Left lung (tissue), 10 donors: Measurements from ENCODE around the gene ME1. TPM values are rescaled to one million over a fixed set of nuclear protein-coding genes. Genes with fewer than 3 reads are reported as not detected.
A peak's percentile ranks its signal among the peaks of the same experiment; 100 is the strongest.
"Not testable (repeated sequence)": the region's sequence is repeated elsewhere in the genome, so short reads cannot be mapped to it uniquely, and the experiment has no call there.

Experiments
- ATAC-seq: fragments of 200-7000 bp; cut with Tn5 transposase; one replicate; pipeline ENCODE4 v1.9.1; 2020; ENCODE audit warnings: moderate library complexity
- DNase-seq, 4 donors: peaks; one replicate each; pipeline ENCODE4 v3.0.0-alpha.2; 2013 to 2020
- H3K27ac ChIP-seq, 2 donors: fragments of 200-600 bp; sonication (generic) in 1 of 2; one replicate each; pipeline versions ENCODE4 v1.5.0 to v1.8.0; 2020 to 2021
- H3K27me3 ChIP-seq, 2 donors: fragments of 200-600 bp; sonication (generic) in 1 of 2; one replicate each; pipeline versions ENCODE4 v1.5.0 to v1.8.0; 2020 to 2021
- H3K36me3 ChIP-seq, 2 donors: fragments of 200-600 bp; sonication (generic) in 1 of 2; one replicate each; pipeline versions ENCODE4 v1.5.0 to v1.8.0; 2020 to 2021
- H3K4me1 ChIP-seq, 2 donors: fragments of 200-600 bp; one replicate each; pipeline ENCODE4 v1.8.0; 2021
- H3K4me3 ChIP-seq, 2 donors: fragments of 200-600 bp; sonication (generic) in 1 of 2; one replicate each; pipeline versions ENCODE4 v1.5.0 to v1.8.0; 2020 to 2021; ENCODE audit warnings: mild to moderate bottlenecking in 1 of 2
- H3K9me3 ChIP-seq, 2 donors: fragments of 200-600 bp; sonication (generic) in 1 of 2; one replicate each; pipeline versions ENCODE4 v1.5.0 to v1.8.0; 2020 to 2021
- CTCF ChIP-seq, 2 donors: fragments of 200-600 bp; sonication (generic) in 1 of 2; IDR thresholded peaks; one replicate each; pipeline versions ENCODE4 v1.5.0 to v1.8.0; 2021; ENCODE audit warnings: antibody characterized with exemption in 2 of 2
- intact Hi-C, 2 donors: fragments of 100-400 bp; cut with DNase I; formaldehyde crosslinking; loops; one replicate each; pipeline versions ENCODE4 v1.11.2 to v1.14.2; 2022
- polyA plus RNA-seq, 6 donors: library from polyadenylated mRNA; unstranded; fragments of 120-200 nt; gene quantifications; one replicate each; pipeline ENCODE4 v1.2.1, GENCODE V29; 2013; ENCODE audit not compliant: insufficient read length in 6 of 6
- total RNA-seq, 2 donors: library from RNA; stranded (reverse); fragmentation: NEBNext Ultra II Directional; extraction: Animal tissue kit (Norgen Biotek cat#: 25700); gene quantifications; one replicate each; pipeline ENCODE4 v1.2.1, GENCODE V29; 2021
- donor health status: DM: no; HTN: yes; CAD: no.
- donor health status: DM: no; HTN: no; CAD: no.

The ME1 gene
- total and polyA plus RNA-seq, 8 donors: 8.9 to 30.7 (median 12.8) TPM

- ATAC-seq: no peak
- no peaks in the 10 kb centered on the region for H3K9me3 ChIP-seq
- H3K4me1 ChIP-seq: no peaks in the 10 kb centered on the region
- H3K36me3 ChIP-seq: no peaks in the 10 kb centered on the region
- no peaks in the 10 kb centered on the region for H3K27me3 ChIP-seq
- intact Hi-C loops: no loop called here
- DNase-seq: no peak
- no peak overlapping the region for H3K4me3 ChIP-seq
- H3K27ac ChIP-seq: no peak overlapping the region
- TF ChIP-seq CTCF (IDR thresholded peaks at IDR 0.05): no peak
Measured at GRCh38 chr6:83369692-83370091, 61.2 kb downstream of the ME1 start.

- ATAC-seq (no peak), DNase-seq (no peak)
- H3K4me1 ChIP-seq: no peaks in the 10 kb centered on the region
- intact Hi-C loops: no loop called here
- TF ChIP-seq CTCF (IDR thresholded peaks at IDR 0.05): no peak
- H3K4me3 ChIP-seq: no peak overlapping the region
- no peaks in the 10 kb centered on the region for H3K27me3 ChIP-seq
- H3K27ac ChIP-seq: no peak overlapping the region
- H3K9me3 ChIP-seq: no peaks in the 10 kb centered on the region
- H3K36me3 ChIP-seq: no peaks in the 10 kb centered on the region
Measured at GRCh38 chr6:83368577-83368976, 62.3 kb downstream of the ME1 start.

- DNase-seq (no peak), ATAC-seq (no peak)
- H3K36me3 ChIP-seq: no peaks in the 10 kb centered on the region
- H3K27me3 ChIP-seq: no peaks in the 10 kb centered on the region
- TF ChIP-seq CTCF (IDR thresholded peaks at IDR 0.05): no peak
- H3K9me3 ChIP-seq: no peaks in the 10 kb centered on the region
- no peaks in the 10 kb centered on the region for H3K4me1 ChIP-seq
- no peak overlapping the region for H3K27ac ChIP-seq
- no peak overlapping the region for H3K4me3 ChIP-seq
- intact Hi-C loops: no loop called here
Measured at GRCh38 chr6:83367104-83367503, 63.7 kb downstream of the ME1 start.

GRCh38 chr6:83365931-83366330, 64.9 kb downstream of the ME1 start:
- Histone ChIP-seq H3K36me3 (no peaks in the 10 kb centered on the region), H3K4me3 (no peak overlapping the region), H3K9me3 (peaks cover 0 to under 1% of the 10 kb centered on the region in 2 donors), H3K4me1 (no peaks in the 10 kb centered on the region), H3K27ac (no peak overlapping the region), H3K27me3 (no peaks in the 10 kb centered on the region)
- no peak for DNase-seq
- TF ChIP-seq CTCF (IDR thresholded peaks at IDR 0.05): no peak
- no peak for ATAC-seq
- intact Hi-C loops: no loop called here

- H3K27me3 ChIP-seq, intact Hi-C loops, H3K36me3 ChIP-seq, H3K27ac ChIP-seq, H3K4me3 ChIP-seq, H3K4me1 ChIP-seq, ATAC-seq: not testable (repeated sequence)
- peak in 1 of 4 donors; percentile 28 for DNase-seq
- peaks cover 0 to 20% of the 10 kb centered on the region in 2 donors for H3K9me3 ChIP-seq
Measured at GRCh38 chr6:83362349-83362748, 68.5 kb downstream of the ME1 start.

GRCh38 chr6:83359638-83360037, 71.2 kb downstream of the ME1 start:
- no peak for TF ChIP-seq CTCF (IDR thresholded peaks at IDR 0.05)
- DNase-seq: no peak
- Histone ChIP-seq H3K27me3 (no peaks in the 10 kb centered on the region), H3K9me3 (peaks cover 0 to 20% of the 10 kb centered on the region in 2 donors), H3K27ac (no peak overlapping the region), H3K4me3 (no peak overlapping the region), H3K4me1 (no peaks in the 10 kb centered on the region), H3K36me3 (no peaks in the 10 kb centered on the region)
- intact Hi-C loops: no loop called here
- ATAC-seq: no peak
